Karpas-422 (cell line): ENCODE results near the gene RETREG3. TPM values are rescaled to one million over a fixed set of nuclear protein-coding genes. Genes with fewer than 3 reads are reported as not detected.
"Not testable (repeated sequence)": the region's sequence is repeated elsewhere in the genome, so short reads cannot be mapped to it uniquely, and the experiment has no call there.

Source experiments
- DNase-seq: peaks from one replicate; pipeline ENCODE4 v3.0.0-alpha.2; 2015
- H2AFZ ChIP-seq: fragments of 200-600 bp; sonication (generic); 2 replicates; pipeline ENCODE4 v1.6.1; 2014; ENCODE audit warnings: antibody characterized with exemption, low read length, mixed read lengths
- H3K27ac ChIP-seq: fragments of 200-600 bp; sonication (generic); 2 replicates; pipeline ENCODE4 v1.5.1; 2014; ENCODE audit warnings: mild to moderate bottlenecking, low read length, moderate library complexity
- H3K27me3 ChIP-seq: fragments of 200-600 bp; sonication (generic); 2 replicates; pipeline ENCODE4 v1.6.1; 2014; ENCODE audit warnings: low read length, mixed read lengths
- H3K36me3 ChIP-seq: fragments of 200-600 bp; sonication (generic); 2 replicates; pipeline ENCODE4 v1.6.1; 2014; ENCODE audit warnings: low read length, mixed read lengths; ENCODE audit not compliant: insufficient read depth
- H3K4me1 ChIP-seq: fragments of 200-600 bp; sonication (generic); 2 replicates; pipeline ENCODE4 v1.6.1; 2014; ENCODE audit warnings: mild to moderate bottlenecking, low read length, mixed read lengths
- H3K4me2 ChIP-seq: fragments of 200-600 bp; sonication (generic); 2 replicates; pipeline ENCODE4 v1.6.1; 2014; ENCODE audit warnings: low read length, low read depth, mild to moderate bottlenecking; ENCODE audit not compliant: poor library complexity, severe bottlenecking
- H3K4me3 ChIP-seq: fragments of 200-600 bp; sonication (generic); 2 replicates; pipeline ENCODE4 v1.5.1; 2014; ENCODE audit warnings: mild to moderate bottlenecking, antibody characterized with exemption, low read length, mixed read lengths
- H3K79me2 ChIP-seq: fragments of 200-600 bp; sonication (generic); 2 replicates; pipeline ENCODE4 v1.6.1; 2014; ENCODE audit warnings: mild to moderate bottlenecking, low read length, mixed read lengths
- H3K9ac ChIP-seq: fragments of 200-600 bp; sonication (generic); 2 replicates; pipeline ENCODE4 v1.6.0; 2014; ENCODE audit warnings: low read length
- H3K9me2 ChIP-seq: fragments of 200-600 bp; sonication (generic), shearing (Covaris generic); replicated peaks from 2 replicates; pipeline ENCODE4 v1.6.0; 2014; ENCODE audit warnings: mild to moderate bottlenecking, low read length, moderate library complexity; ENCODE audit not compliant: insufficient read depth
- H3K9me3 ChIP-seq: fragments of 300-700, 200-600 bp; sonication (generic); 2 replicates; pipeline ENCODE4 v1.6.1; 2014; ENCODE audit warnings: low read length, mixed read lengths
- H4K20me1 ChIP-seq: fragments of 200-600 bp; sonication (generic); 2 replicates; pipeline ENCODE4 v1.6.1; 2014; ENCODE audit warnings: mild to moderate bottlenecking, antibody characterized with exemption, low read length, low read depth; ENCODE audit not compliant: insufficient read depth
- total RNA-seq: library from RNA; depleted of rRNA; stranded (reverse); fragments of >200 nt; shearing (Covaris generic); gene quantifications from 2 replicates; pipeline ENCODE4 v1.2.3, GENCODE V29; 2014; ENCODE audit warnings: low replicate concordance

The RETREG3 gene
- total RNA-seq, 1 experiment from 2014 or later = 39.5 TPM

- Histone ChIP-seq H2AFZ (no peak overlapping the region), H4K20me1 (no peaks in the 10 kb centered on the region), H3K9me3 (no peaks in the 10 kb centered on the region), H3K9ac (no peak overlapping the region), H3K9me2 (no peaks in the 10 kb centered on the region), H3K79me2 (no peaks in the 10 kb centered on the region), H3K27ac (no peak overlapping the region), H3K4me1 (peaks cover 15% of the 10 kb centered on the region), H3K4me3 (no peak overlapping the region), H3K27me3 (no peaks in the 10 kb centered on the region), H3K36me3 (no peaks in the 10 kb centered on the region), H3K4me2 (no peak overlapping the region)
- DNase-seq = no peak
These were observed 62.1 kb downstream of the RETREG3 start for GRCh38 chr17:42547001-42547461.

- H3K9me2 ChIP-seq, H3K27ac ChIP-seq, H3K27me3 ChIP-seq, H3K79me2 ChIP-seq, H3K9me3 ChIP-seq, H3K4me3 ChIP-seq, H3K4me2 ChIP-seq, H4K20me1 ChIP-seq, H3K9ac ChIP-seq, DNase-seq, H2AFZ ChIP-seq, H3K36me3 ChIP-seq: not testable (repeated sequence)
- H3K4me1 ChIP-seq = peaks cover 15% of the 10 kb centered on the region
These were observed 63.2 kb downstream of the RETREG3 start for GRCh38 chr17:42545755-42546505.

GRCh38 chr17:42544874-42545283, 64.3 kb downstream of the RETREG3 start:
- Histone ChIP-seq H3K27me3 (no peaks in the 10 kb centered on the region), H3K4me3 (no peak overlapping the region), H2AFZ (no peak overlapping the region), H3K27ac (no peak overlapping the region), H3K9me3 (no peaks in the 10 kb centered on the region), H3K79me2 (no peaks in the 10 kb centered on the region), H3K4me2 (no peak overlapping the region), H3K36me3 (peaks cover 3% of the 10 kb centered on the region; the same call in 1 of the 2 replicates), H3K9ac (no peak overlapping the region), H3K4me1 (peaks cover 15% of the 10 kb centered on the region), H4K20me1 (no peaks in the 10 kb centered on the region), H3K9me2 (no peaks in the 10 kb centered on the region)
- no peak for DNase-seq

GRCh38 chr17:42543190-42544079, 65.7 kb downstream of the RETREG3 start:
- DNase-seq = no peak
- Histone ChIP-seq H3K4me3 (no peak overlapping the region), H3K27ac (no peak overlapping the region), H2AFZ (no peak overlapping the region), H3K79me2 (0 out of 2 replicates have a peak, but pooled peaks cover under 1% of the 10 kb centered on the region), H4K20me1 (0 out of 2 replicates have a peak, but pooled peaks cover under 1% of the 10 kb centered on the region), H3K36me3 (peaks cover 11% of the 10 kb centered on the region), H3K4me1 (peaks cover 7% of the 10 kb centered on the region), H3K9me2 (no peaks in the 10 kb centered on the region), H3K4me2 (no peak overlapping the region), H3K9me3 (no peaks in the 10 kb centered on the region), H3K27me3 (no peaks in the 10 kb centered on the region), H3K9ac (no peak overlapping the region)

- H3K4me1 ChIP-seq = peaks cover 10% of the 10 kb centered on the region
- peaks cover 18% of the 10 kb centered on the region for H3K79me2 ChIP-seq
- H3K4me2 ChIP-seq = no peak overlapping the region
- H3K9ac ChIP-seq = no peak overlapping the region
- no peaks in the 10 kb centered on the region for H3K27me3 ChIP-seq
- H3K9me2 ChIP-seq = no peaks in the 10 kb centered on the region
- peaks cover 12% of the 10 kb centered on the region; the same call in 1 of the 2 replicates for H4K20me1 ChIP-seq
- H2AFZ ChIP-seq = no peak overlapping the region
- H3K36me3 ChIP-seq = peaks cover 16% of the 10 kb centered on the region
- H3K27ac ChIP-seq = no peak overlapping the region
- no peak for DNase-seq
- H3K9me3 ChIP-seq = no peaks in the 10 kb centered on the region
- H3K4me3 ChIP-seq = no peak overlapping the region
These were observed 67.9 kb downstream of the RETREG3 start for GRCh38 chr17:42541041-42541833.

GRCh38 chr17:42540558-42540957, 68.6 kb downstream of the RETREG3 start:
- H3K27me3 ChIP-seq, H3K9me3 ChIP-seq, H3K9me2 ChIP-seq, H2AFZ ChIP-seq, H3K4me2 ChIP-seq, H3K4me3 ChIP-seq, DNase-seq, H3K9ac ChIP-seq, H3K27ac ChIP-seq: not testable (repeated sequence)
- peaks cover 18% of the 10 kb centered on the region for H3K79me2 ChIP-seq
- H4K20me1 ChIP-seq = peaks cover 12% of the 10 kb centered on the region; the same call in 1 of the 2 replicates
- peaks cover 16% of the 10 kb centered on the region for H3K36me3 ChIP-seq
- peaks cover 14% of the 10 kb centered on the region for H3K4me1 ChIP-seq

GRCh38 chr17:42538482-42538881, 70.7 kb downstream of the RETREG3 start:
- no peaks in the 10 kb centered on the region for H3K9me2 ChIP-seq
- peaks cover 21% of the 10 kb centered on the region for H3K4me1 ChIP-seq
- H3K4me3 ChIP-seq = no peak overlapping the region
- H3K27ac ChIP-seq = no peak overlapping the region
- no peaks in the 10 kb centered on the region for H3K27me3 ChIP-seq
- H4K20me1 ChIP-seq = peaks cover 12% of the 10 kb centered on the region; the same call in 1 of the 2 replicates
- no peaks in the 10 kb centered on the region for H3K9me3 ChIP-seq
- H3K79me2 ChIP-seq = peaks cover 18% of the 10 kb centered on the region
- H3K4me2 ChIP-seq = no peak overlapping the region
- no peak overlapping the region for H3K9ac ChIP-seq
- H3K36me3 ChIP-seq = peaks cover 16% of the 10 kb centered on the region
- no peak for DNase-seq
- no peak overlapping the region for H2AFZ ChIP-seq
